ENCODE measurements around the gene FARP1. TPM values are rescaled to one million over a fixed set of nuclear protein-coding genes. Genes with fewer than 3 reads are reported as not detected.

FARP1 gene
- total RNA-seq, 4 donors from 2014 or later = 13.1 to 71.2 (median 46.6) TPM

DNA sequence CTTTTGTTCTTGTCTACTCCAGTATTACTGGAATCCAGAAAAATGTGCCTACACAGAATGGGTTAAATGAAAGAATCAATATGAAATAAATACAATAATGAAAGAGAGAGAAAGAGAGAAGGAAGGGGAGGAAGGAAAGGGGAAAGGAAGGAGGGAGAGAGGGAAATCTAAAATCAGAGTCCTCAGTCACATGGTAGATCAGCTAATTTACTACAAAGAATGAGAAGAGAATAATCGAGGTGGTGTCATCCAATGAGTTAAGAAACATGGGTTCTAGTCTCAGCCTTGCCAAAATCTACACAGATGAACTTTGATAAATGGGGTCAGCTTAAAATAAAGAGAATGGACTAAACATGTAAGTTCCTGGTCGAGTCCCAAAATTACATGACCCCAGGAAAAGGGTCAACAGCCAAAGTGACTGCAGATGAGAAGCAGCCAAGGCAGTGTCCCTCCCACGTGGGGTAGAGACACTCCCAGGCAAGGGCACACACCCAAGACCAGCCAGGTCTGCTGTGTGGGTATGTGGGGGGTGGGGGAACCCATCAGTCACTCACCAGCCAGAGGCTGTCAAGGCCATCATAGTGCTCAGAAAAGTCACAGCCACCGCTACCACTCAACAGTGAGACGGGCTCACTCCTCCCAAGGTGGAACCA is 330.4 kb downstream of the FARP1 start:
- Histone ChIP-seq H3K27me3 (no peaks in the 10 kb centered on the region), H3K9me3 (no peaks in the 10 kb centered on the region), H3K36me3 (no peaks in the 10 kb centered on the region), H3K4me1 (peaks cover 0 to 13% of the 10 kb centered on the region in 2 donors), H3K4me3 (no peak overlapping the region), H3K27ac (no peak overlapping the region)
- no peak for DNase-seq
- no peak for TF ChIP-seq POLR2A (IDR thresholded peaks at IDR 0.05)
- TF ChIP-seq, protein P1, sequence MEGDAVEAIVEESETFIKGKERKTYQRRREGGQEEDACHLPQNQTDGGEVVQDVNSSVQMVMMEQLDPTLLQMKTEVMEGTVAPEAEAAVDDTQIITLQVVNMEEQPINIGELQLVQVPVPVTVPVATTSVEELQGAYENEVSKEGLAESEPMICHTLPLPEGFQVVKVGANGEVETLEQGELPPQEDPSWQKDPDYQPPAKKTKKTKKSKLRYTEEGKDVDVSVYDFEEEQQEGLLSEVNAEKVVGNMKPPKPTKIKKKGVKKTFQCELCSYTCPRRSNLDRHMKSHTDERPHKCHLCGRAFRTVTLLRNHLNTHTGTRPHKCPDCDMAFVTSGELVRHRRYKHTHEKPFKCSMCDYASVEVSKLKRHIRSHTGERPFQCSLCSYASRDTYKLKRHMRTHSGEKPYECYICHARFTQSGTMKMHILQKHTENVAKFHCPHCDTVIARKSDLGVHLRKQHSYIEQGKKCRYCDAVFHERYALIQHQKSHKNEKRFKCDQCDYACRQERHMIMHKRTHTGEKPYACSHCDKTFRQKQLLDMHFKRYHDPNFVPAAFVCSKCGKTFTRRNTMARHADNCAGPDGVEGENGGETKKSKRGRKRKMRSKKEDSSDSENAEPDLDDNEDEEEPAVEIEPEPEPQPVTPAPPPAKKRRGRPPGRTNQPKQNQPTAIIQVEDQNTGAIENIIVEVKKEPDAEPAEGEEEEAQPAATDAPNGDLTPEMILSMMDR (IDR thresholded peaks at IDR 0.05) = no peak
- intact Hi-C loops (cut with DNase I; ENCODE audit: low total_unique reads) = no loop called here

DNA sequence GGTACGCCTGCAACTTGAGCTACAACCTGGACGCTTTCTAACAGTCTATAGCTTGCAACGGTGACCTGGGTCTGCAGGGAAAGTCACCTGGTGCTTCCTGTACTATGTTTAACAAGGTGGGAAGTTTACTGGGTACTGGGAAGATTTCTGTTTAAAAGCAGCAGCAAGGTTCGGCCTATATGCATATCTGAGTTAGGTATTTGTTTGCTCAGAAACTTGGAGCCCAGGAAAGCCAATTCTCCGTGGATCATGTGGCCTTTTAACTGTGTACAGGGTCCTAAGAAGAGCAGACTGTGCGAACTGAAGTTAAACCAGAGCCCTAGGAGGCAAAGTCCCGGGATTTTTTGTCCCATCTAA is 330.9 kb downstream of the FARP1 start:
- intact Hi-C loops (cut with DNase I; ENCODE audit: low total_unique reads) = no loop called here
- Histone ChIP-seq H3K4me3 (no peak overlapping the region), H3K36me3 (no peaks in the 10 kb centered on the region), H3K4me1 (peaks cover 0 to 13% of the 10 kb centered on the region in 2 donors), H3K27ac (no peak overlapping the region), H3K27me3 (no peaks in the 10 kb centered on the region), H3K9me3 (no peaks in the 10 kb centered on the region)
- TF ChIP-seq, protein P1 (IDR thresholded peaks at IDR 0.05) = no peak
- no peak for TF ChIP-seq POLR2A (IDR thresholded peaks at IDR 0.05)
- DNase-seq = no peak

DNA sequence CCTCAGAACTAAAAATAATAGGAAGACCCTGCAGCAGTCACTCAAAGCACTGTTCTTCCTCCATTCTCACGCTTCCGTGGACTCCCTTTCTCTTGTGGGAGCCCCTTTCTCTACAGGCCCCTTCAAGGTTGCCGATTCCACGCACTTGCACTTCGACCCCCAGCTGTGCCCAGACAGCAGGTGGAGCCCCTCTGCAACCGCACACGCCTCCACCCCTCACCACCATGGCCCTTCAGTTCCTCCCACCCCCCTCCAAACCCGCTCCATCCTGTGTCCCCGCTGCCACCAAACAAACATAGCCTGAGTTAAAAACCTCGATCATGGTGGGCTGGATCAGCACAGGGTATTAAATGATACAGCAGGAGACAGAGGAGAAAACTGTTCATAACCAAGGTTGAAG is 331.4 kb downstream of the FARP1 start:
- peaks cover 0 to 13% of the 10 kb centered on the region in 2 donors for H3K4me1 ChIP-seq
- no peak for TF ChIP-seq POLR2A (IDR thresholded peaks at IDR 0.05)
- TF ChIP-seq, protein P1 (IDR thresholded peaks at IDR 0.05) = no peak
- DNase-seq = no peak

DNA sequence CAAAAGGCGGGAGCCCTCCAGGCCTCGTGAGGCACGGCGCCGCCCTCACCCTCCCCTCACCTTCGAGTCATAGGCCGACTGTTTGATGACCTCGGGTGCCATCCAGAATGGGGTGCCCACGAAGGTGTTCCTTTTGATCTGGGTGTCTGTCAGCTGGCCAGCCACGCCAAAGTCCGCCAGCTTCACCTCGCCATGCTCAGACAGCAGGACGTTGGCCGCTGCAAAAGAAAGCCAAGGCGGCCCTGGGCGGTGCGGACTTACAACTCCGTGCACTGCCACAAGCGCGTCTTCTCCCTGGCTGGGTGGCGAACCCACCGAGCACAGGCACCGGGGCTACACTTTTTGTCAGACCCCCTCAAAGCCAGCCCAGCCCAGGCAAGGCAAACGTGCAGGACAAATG is 331.9 kb downstream of the FARP1 start:
- Histone ChIP-seq H3K9me3 (no peaks in the 10 kb centered on the region), H3K27me3 (no peaks in the 10 kb centered on the region), H3K27ac (no peak overlapping the region), H3K4me1 (peaks cover 0 to 15% of the 10 kb centered on the region in 2 donors), H3K36me3 (no peaks in the 10 kb centered on the region), H3K4me3 (no peak overlapping the region)
- DNase-seq = no peak
- no peak for TF ChIP-seq POLR2A (IDR thresholded peaks at IDR 0.05)
- TF ChIP-seq, protein P1 (IDR thresholded peaks at IDR 0.05) = no peak
- intact Hi-C loops (cut with DNase I; ENCODE audit: low total_unique reads) = no loop called here

More for the DNA sequence above, 331.4 kb downstream of the FARP1 start:
- H3K27ac ChIP-seq = no peak overlapping the region
- H3K4me3 ChIP-seq = no peak overlapping the region
- no peaks in the 10 kb centered on the region for H3K27me3 ChIP-seq
- intact Hi-C loops (cut with DNase I; ENCODE audit: low total_unique reads) = no loop called here
- H3K9me3 ChIP-seq = no peaks in the 10 kb centered on the region
- no peaks in the 10 kb centered on the region for H3K36me3 ChIP-seq

DNA sequence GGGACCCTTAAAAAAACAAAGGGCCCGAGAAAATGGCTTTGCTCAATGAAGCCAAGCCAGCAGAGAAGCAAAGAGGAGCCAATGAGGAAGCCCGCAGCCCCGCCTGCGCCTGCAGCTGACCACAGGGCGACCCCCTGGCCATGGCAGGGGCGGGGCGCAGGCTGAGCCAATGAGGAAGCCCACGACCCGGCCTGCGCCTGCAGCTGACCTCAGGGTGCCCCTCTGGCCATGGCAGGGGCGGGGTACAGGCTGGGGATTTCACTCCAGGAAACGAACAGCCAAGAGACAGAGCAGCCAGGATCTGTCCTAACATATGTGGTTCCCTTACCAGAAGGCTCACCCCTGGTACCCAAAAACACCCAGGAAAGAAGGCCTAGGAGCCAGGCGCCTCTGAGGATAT is 332.6 kb downstream of the FARP1 start:
- intact Hi-C loops (cut with DNase I; ENCODE audit: low total_unique reads) = no loop called here
- DNase-seq = no peak
- H3K4me1 ChIP-seq = peaks cover 0 to 17% of the 10 kb centered on the region in 2 donors
- peak overlapping the region in 1 of 2 donors; percentile 58 for H3K27ac ChIP-seq
- TF ChIP-seq POLR2A (IDR thresholded peaks at IDR 0.05) = no peak
- H3K36me3 ChIP-seq = no peaks in the 10 kb centered on the region
- H3K4me3 ChIP-seq = no peak overlapping the region
- no peaks in the 10 kb centered on the region for H3K9me3 ChIP-seq
- H3K27me3 ChIP-seq = no peaks in the 10 kb centered on the region
